HG03139 (cell line): ENCODE data around the gene PLEKHG3.

ENCODE experiments used
- ATAC-seq: cut with Tn5 transposase; IDR thresholded peaks from one replicate; pipeline ENCODE4 v1.9.1; 2021; ENCODE audit not compliant: unreplicated experiment

The PLEKHG3 gene

GRCh38 chr14:64745511-64746091 lies 41.4 kb downstream of the PLEKHG3 start:
- no peak for ATAC-seq

GRCh38 chr14:64746298-64747250 lies 42.4 kb downstream of the PLEKHG3 start:
- ATAC-seq = no peak

- no peak for ATAC-seq
Observed at GRCh38 chr14:64747327-64747726, 43.1 kb downstream of the PLEKHG3 start.

GRCh38 chr14:64748521-64748920 lies 44.3 kb downstream of the PLEKHG3 start:
- ATAC-seq = no peak

GRCh38 chr14:64748995-64749714 lies 44.9 kb downstream of the PLEKHG3 start:
- ATAC-seq = no peak

GRCh38 chr14:64752909-64753308 lies 48.7 kb downstream of the PLEKHG3 start:
- ATAC-seq = no peak

GRCh38 chr14:64753374-64753773 lies 49.1 kb downstream of the PLEKHG3 start:
- no peak for ATAC-seq

GRCh38 chr14:64753999-64754398 lies 49.8 kb downstream of the PLEKHG3 start:
- ATAC-seq = no peak

GRCh38 chr14:64754685-64755084 lies 50.5 kb downstream of the PLEKHG3 start:
- ATAC-seq = no peak

GRCh38 chr14:64755781-64756221 lies 51.6 kb downstream of the PLEKHG3 start:
- ATAC-seq = no peak

- ATAC-seq = no peak
Observed at GRCh38 chr14:64756712-64757111, 52.5 kb downstream of the PLEKHG3 start.

GRCh38 chr14:64757601-64758000 lies 53.4 kb downstream of the PLEKHG3 start:
- ATAC-seq = no peak

- ATAC-seq = no peak
Observed at GRCh38 chr14:64758025-64758521, 53.8 kb downstream of the PLEKHG3 start.

GRCh38 chr14:64758691-64759554 lies 54.7 kb downstream of the PLEKHG3 start:
- ATAC-seq = no peak

- ATAC-seq = no peak
Observed at GRCh38 chr14:64759555-64759938, 55.3 kb downstream of the PLEKHG3 start.

GRCh38 chr14:64760146-64760755 lies 56.0 kb downstream of the PLEKHG3 start:
- no peak for ATAC-seq

- no peak for ATAC-seq
Observed at GRCh38 chr14:64760916-64761315, 56.7 kb downstream of the PLEKHG3 start.

GRCh38 chr14:64761441-64762043 lies 57.3 kb downstream of the PLEKHG3 start:
- ATAC-seq = no peak
